NCI-H187 (cell line): Measurements from ENCODE around the gene SHROOM1.

Experiments used
- DNase-seq, 2 experiments: peaks; one replicate each; lab custom pipeline; 2025; lab: John Stamatoyannopoulos, UW

Gene SHROOM1

GRCh38 chr5:132776938-132777208 lies 53.6 kb downstream of the SHROOM1 start:
- no peak for DNase-seq

- no peak for DNase-seq
Measured at GRCh38 chr5:132776131-132776937, 54.1 kb downstream of the SHROOM1 start.

GRCh38 chr5:132775476-132775961 lies 54.9 kb downstream of the SHROOM1 start:
- DNase-seq, result no peak

GRCh38 chr5:132774896-132775295 lies 55.6 kb downstream of the SHROOM1 start:
- no peak for DNase-seq

- no peak for DNase-seq
Measured at GRCh38 chr5:132774406-132774805, 56.0 kb downstream of the SHROOM1 start.

GRCh38 chr5:132773601-132774355 lies 56.7 kb downstream of the SHROOM1 start:
- DNase-seq, result no peak

- no peak for DNase-seq
Measured at GRCh38 chr5:132773114-132773513, 57.3 kb downstream of the SHROOM1 start.

GRCh38 chr5:132772291-132773070 lies 58.0 kb downstream of the SHROOM1 start:
- DNase-seq, result no peak
